ENCODE data around the gene SLC9A3. TPM values are rescaled to one million over a fixed set of nuclear protein-coding genes. Genes with fewer than 3 reads are reported as not detected.
"Not testable (repeated sequence)": the region's sequence is repeated elsewhere in the genome, so short reads cannot be mapped to it uniquely, and the experiment has no call there.

Gene SLC9A3
- total RNA-seq, 1 donor from 2014 or later = 1.6 TPM

DNA sequence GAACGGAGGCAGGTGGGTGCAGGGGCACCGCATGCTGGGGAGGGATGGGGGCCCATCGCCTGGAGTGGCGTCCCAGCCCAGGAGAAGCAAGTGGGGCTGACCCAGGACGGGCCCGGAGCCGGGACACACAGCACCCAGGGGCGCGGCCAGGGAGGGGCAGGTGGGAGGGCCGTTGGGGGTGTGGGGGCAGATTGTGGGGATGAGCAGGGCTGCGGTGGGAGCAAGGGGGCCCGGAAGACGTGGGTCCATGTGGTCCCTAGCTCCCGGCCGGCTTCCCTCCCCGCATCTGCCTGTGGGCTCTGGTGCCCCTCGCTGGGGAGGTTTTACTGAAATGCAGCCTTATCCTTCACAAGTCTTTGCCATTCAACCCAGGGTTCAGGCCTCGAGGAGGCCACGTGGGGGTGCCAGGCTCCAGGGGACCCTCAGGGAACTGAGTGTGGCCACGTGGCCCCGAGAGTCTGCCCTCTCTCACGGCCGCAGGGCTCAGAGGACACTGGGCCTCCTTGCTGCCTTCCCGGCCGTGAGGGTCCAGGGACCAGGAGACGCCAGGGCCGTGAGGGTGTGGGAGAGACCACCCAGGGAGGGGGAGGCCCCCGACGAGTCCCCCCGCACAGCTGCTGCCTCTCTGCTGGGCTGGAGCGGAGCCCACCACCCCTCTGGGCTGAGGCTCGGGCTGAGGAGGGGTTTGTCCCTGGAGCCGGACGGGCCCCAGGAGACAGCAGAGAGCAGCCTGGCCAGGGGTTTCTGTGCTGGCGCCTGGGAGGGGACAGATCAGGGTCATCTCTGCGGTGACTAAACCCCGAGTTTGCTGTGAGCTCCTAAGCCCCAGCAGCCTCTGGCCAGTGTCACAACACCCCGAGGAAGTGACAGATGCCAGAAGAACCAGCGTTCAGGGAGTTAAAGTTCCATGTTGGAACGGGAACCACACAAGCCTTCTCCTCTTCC lies 35.2 kb downstream of the SLC9A3 start:
- peak; percentile 11 for ATAC-seq

- no peak for ATAC-seq
These were observed 36.0 kb downstream of the SLC9A3 start for GRCh38 chr5:488241-488640.

GRCh38 chr5:486597-486996 lies 37.7 kb downstream of the SLC9A3 start:
- not testable (repeated sequence) for ATAC-seq

- no peak for ATAC-seq
These were observed 38.2 kb downstream of the SLC9A3 start for GRCh38 chr5:485946-486491.

DNA sequence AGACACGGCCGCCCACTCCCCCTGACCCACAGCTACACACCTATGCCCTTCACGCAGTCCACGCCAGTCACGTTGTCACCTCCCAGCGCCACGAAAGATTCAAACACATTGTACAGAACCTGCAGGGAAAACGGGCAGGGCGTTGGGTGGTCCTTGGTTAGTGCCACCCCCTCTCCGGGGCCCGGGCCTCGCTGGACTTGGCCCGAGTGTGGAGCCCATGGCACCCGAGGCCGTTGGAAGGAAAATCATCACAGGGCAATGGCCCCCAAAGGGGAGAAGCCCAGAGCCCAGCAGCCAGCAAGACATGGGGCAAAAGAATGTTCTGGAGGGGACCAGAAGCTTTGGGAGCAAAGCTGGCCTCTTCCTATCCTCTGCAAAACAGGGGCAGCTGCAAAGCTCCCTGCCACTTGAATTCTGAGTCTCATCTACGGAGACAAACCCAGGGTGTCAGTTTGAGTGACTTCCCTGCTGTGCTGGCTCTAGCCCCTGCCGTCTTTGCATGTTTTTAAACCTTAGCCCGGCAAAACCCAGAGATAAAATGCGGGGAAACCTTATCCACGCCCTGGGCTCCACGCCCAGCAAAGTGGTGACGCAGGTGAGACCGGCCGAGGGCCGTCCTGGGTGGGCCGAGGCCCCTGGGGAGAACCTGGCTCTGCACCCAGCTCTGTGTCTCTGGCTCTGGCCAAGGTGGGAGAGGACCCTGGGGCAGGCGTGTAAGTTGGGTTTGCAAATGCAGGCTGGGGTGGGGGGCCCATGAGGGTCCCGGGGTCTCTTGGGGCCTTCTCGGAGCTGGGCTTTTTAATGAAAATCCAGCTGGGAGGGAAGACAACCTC lies 38.9 kb downstream of the SLC9A3 start:
- ATAC-seq = no peak

GRCh38 chr5:484556-484955 lies 39.7 kb downstream of the SLC9A3 start:
- no peak for ATAC-seq

DNA sequence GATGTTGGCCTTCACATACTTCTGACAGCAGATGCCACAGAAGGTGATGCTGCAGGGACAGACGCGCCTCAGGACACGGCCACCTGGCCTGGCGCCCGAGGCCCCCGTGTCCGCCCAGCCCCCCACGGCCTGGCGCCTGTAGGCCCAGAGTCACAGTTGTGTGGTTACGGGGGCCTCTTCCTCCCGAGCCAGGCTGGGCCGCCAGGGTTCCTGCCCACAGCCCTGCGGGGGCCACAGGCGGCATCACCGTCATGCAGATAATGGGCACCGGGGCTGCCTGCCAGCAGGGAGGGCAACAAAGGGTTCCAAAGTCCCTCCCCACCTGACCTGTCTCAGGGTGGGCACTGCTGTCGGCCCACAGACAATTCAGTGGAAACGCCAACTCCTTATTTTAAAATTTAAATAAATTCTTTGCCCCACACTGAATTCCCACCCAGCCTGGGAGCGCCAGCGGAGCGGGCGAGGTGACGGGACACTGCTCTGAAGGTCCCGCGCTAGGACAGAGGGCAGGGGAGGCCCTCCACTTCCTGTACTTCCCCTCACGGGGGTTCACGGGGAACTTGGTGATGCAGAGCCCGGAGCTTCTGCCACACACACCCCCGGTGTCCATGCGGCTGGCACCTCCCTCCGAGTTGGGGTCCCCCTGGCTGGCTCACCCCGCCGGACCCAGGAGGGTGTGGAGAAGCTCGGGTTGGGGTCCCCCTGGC lies 40.7 kb downstream of the SLC9A3 start:
- ATAC-seq = no peak

DNA sequence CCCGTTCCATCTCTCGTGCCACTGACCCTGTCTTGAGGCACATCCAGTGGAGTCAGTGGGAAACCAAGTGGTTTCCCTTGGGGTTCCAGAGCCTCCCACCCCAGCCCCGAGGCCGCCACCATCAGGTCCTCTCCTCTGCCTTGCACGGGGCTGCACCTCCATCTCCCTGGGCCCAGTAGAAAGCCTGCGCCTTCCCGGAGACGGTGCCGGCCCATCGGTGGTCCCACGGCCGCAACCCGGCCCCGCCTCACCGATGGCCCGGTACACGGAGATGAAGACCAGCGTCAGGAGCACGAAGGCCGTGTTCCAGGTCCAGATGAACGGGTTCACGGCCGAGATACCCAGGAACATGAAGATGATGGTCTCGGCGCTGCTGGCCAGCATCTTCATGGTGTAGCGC lies 41.2 kb downstream of the SLC9A3 start:
- ATAC-seq = no peak

DNA sequence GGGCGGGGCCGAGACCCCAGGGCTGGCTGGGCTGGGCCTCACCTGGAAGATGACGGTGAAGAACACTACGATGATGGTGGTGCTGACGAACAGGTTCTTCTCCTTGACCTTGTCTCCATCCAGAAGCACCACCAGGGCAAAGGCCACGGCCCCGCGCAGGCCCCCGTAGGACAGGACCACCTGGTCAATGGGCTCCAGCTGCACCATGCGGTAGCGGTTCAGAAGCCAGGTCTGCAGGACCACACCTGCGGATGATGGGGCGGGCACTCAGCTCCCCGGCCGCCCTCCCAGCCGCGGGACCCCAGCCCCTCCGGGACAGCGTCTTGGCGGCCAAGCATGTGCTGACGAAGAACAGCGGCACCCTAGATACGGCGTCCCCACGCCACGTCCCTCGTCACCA lies 41.7 kb downstream of the SLC9A3 start:
- ATAC-seq = peak; percentile 2

GRCh38 chr5:482021-482420 lies 42.2 kb downstream of the SLC9A3 start:
- no peak for ATAC-seq

DNA sequence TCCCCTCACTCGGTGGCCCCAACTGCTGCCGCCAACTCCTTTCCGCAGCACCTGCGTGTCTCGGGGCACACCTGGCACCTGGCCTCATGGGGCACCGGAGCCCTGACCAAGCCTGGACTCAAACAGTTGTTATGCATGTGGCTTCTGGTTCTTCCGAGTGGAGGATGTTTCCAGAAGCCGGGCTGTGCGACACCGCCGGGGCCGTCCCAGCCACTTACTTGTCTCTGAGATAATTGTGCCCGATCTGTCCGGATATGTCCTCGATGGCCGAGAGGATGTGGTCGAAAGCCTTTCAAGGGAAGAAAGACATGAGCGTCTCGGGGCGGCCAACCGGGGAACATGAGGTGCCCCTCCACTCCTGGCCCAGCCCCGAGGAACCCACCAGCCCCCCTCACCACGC lies 42.9 kb downstream of the SLC9A3 start:
- no peak for ATAC-seq

- no peak for ATAC-seq
These were observed 44.5 kb downstream of the SLC9A3 start for GRCh38 chr5:479566-480319.

- no peak for ATAC-seq
These were observed 45.2 kb downstream of the SLC9A3 start for GRCh38 chr5:478982-479535.

GRCh38 chr5:478369-478981 lies 45.8 kb downstream of the SLC9A3 start:
- no peak for ATAC-seq

DNA sequence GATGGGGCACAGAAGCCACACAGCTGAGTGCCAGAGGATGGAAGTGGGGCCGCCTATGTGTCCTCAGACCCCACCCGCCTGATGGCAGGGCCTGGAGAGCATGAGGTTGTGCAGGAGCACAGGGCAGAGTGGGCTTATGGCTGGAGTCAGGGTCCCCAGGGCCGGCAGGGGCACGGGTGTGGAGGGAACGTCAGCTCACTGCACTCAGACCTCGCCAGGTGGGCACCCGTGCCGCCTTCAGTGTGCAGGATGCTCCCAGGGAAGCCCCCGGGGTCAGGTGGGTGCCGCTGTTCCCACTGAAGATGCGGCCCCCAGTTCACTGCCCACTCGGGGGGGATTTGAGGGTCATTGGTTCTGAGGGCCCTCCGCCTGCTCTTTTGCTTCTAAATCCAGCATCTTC lies 46.4 kb downstream of the SLC9A3 start:
- ATAC-seq = no peak

DNA sequence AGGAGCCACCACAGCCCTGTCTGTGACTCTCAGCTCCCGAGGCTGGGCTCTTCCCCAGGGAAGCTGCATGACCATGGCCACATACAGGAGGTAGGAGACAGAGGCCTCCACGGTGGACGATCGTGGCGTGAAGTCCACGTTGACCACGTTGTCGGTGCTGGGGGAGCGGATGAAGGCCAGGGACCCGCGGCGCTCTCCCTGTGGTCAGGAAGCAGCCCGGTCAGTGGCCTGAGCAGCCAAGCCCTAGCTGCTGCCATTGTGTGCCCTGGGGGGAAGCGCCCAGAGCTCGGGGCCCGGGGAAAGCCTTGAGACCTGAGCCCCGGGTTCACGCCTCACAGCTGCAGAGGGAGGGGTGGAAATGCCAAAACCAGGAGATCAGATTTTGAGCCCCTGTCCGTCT lies 47.0 kb downstream of the SLC9A3 start:
- no peak for ATAC-seq

GRCh38 chr5:476814-477175 lies 47.5 kb downstream of the SLC9A3 start:
- ATAC-seq = no peak

DNA sequence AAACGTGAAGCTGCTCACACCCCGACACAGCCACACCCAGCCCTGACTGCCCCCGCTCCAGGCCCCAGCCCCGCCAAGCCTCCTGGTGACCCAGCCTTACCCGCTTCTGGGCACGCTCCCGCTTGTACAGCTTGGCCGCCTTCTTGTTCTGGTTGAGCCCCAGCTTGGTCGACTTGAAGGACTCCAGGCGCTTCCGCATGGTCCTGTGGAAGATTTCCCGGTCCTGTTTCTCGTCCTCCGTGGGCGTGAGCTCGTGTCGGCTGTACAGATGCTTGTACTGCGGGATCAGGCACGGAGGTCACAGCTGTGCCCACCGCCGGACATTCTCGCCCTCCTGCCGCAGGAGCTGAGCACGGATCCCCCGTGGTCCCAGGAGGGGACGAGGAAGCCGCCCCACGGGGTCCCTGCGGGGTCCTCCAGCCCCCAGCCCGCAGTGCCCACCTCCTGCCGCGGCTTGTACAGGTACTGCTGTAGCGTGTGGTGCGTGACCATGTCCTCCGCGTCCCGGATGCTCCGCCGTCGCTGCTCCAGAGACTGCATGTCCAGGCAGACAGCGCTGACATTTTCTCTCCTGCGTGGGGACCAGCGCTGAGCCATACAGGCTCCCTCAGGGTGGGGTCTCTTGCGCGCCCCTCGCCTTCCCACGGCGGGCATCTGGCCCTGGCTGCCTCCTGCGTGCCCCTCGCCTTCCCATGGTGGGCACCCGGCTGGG lies 48.0 kb downstream of the SLC9A3 start:
- peak; percentile 66 for ATAC-seq

DNA sequence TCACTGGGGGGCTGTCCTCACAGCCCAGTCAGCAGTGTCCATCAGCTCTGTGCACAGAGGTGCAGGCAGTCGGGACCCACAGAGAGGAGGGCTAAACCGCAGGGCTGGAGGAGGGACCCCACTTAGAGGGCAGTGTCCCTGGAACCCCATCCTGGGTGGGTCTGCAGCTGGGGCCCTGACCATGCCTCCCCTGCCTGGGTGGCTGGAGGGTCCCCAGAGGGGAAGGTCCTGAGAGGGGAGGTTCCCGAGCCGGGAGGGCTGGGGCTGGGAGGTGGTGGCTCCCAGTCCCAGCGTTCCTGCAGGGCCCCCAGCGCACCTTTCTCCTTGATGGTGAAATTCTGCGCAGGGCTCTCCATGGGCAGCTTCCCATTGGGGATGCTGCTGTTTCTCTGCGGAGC lies 48.5 kb downstream of the SLC9A3 start:
- no peak for ATAC-seq

DNA sequence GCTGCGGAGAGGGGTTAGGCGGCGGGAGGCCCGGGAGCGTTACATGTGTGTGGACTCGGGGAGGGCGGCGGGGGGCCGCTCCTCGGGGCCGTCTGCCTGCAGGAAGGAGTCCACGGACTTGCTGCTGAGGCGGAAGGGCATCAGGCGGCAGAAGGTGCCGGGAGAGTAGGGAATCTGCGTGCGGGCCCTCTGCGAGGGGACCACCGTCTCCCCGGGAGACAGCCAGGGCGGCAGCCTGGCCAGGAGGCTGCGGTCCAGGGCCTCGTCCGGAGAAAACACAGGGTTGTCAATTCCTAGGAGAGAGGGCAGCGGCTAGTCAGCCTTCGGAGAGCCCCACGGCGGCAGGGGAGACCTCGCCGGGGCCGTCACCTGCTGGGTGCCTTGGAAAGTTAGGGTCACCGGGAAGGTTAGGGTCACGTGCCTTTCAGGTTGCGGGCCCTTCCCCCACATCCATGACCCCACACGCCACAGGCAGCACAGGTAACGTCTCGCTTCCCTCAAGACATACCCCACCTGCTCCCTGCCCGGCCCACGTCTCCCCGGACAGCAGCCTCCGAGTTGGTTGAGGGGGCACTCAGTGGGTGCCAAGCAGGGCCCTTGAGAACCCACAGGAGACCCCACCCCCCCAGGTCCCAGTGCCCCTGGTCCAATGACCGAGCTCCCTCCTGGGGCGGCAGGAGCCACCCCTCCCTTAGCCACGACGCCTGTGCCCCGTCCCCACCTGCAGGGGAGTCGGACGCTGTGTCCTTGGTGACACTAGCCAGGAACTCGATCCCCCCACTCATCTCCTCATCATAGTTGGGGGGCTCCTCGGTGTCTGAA lies 49.2 kb downstream of the SLC9A3 start:
- ATAC-seq = no peak
